A549 (cell line): ENCODE results near the gene ANO7. TPM values are rescaled to one million over a fixed set of nuclear protein-coding genes. Genes with fewer than 3 reads are reported as not detected.

ENCODE experiments used
- ATAC-seq, 2 experiments: fragments of 200-7000 bp in 1 of 2; fragments of >200 bp in 1 of 2; cut with Nextera tagmentation in 1 of 2; cut with Tn5 transposase in 1 of 2; 3 replicates each; pipeline versions ENCODE4 v1.8.0 to v1.9.1; 2018 to 2020; ENCODE audit warnings: mild to moderate bottlenecking in 1 of 2, moderate library complexity in 1 of 2
- CTCF ChIA-PET: fragments of 300-600 bp; sonication (Branson Sonifier 250); formaldehyde crosslinking; extraction: SDS; loops from one replicate; lab custom pipeline; 2021; ENCODE audit warnings: antibody characterized with exemption, inconsistent platforms; lab: Yijun Ruan, JAX
- POLR2A ChIA-PET: fragments of 350-600 bp; formaldehyde crosslinking; extraction: SDS; loops from one replicate; lab custom pipeline; 2021; ENCODE audit warnings: antibody characterized with exemption, inconsistent platforms; lab: Yijun Ruan, JAX
- DNase-seq, 2 experiments: peaks; one replicate each; pipeline versions ENCODE4 v3.0.0 to v3.0.0-alpha.2; 2011 to 2016; ENCODE audit warnings: low read depth in 1 of 2, low spot score in 1 of 2
- FAIRE-seq: peaks from 2 replicates; lab custom pipeline; 2011; peaks lifted over from hg19 to GRCh38; lab: Jason Lieb, UNC
- H3K27ac ChIP-seq, 2 experiments: fragments of >200 bp; sonication (Bioruptor Twin); formaldehyde crosslinking; 3 replicates each; pipeline ENCODE4 v1.5.1; 2016 to 2017
- H3K4me1 ChIP-seq: fragments of >200 bp; sonication (Bioruptor Twin); formaldehyde crosslinking; 3 replicates; pipeline ENCODE4 v1.6.1; 2016
- H3K4me2 ChIP-seq: fragments of >200 bp; sonication (Bioruptor Twin); formaldehyde crosslinking; 3 replicates; pipeline ENCODE4 v1.6.1; 2016
- H3K4me3 ChIP-seq: fragments of >200 bp; sonication (Bioruptor Twin); formaldehyde crosslinking; 3 replicates; pipeline ENCODE4 v1.5.1; 2016
- H3K9me3 ChIP-seq: fragments of >200 bp; sonication (Bioruptor Twin); formaldehyde crosslinking; 3 replicates; pipeline ENCODE4 v1.6.1; 2016
- CBX8 ChIP-seq: fragments of 200-600 bp; sonication (generic); IDR thresholded peaks from 2 replicates; pipeline ENCODE4 v1.6.1; 2016
- CHD4 ChIP-seq: fragments of 200-600 bp; sonication (generic); IDR thresholded peaks from 2 replicates; pipeline ENCODE4 v1.6.1; 2016; ENCODE audit warnings: antibody characterized with exemption, mild to moderate bottlenecking, borderline replicate concordance
- CTCF ChIP-seq: fragments of >200 bp; sonication (Bioruptor Twin); formaldehyde crosslinking; IDR thresholded peaks from 3 replicates; pipeline ENCODE4 v1.5.1; 2016
- E2F6 ChIP-seq: IDR thresholded peaks from 2 replicates; pipeline ENCODE4 v1.6.1; 2012; ENCODE audit warnings: low read depth, borderline replicate concordance
- EHMT2 ChIP-seq: fragments of 200-600 bp; sonication (generic); IDR thresholded peaks from 2 replicates; pipeline ENCODE4 v1.6.1; 2016; ENCODE audit warnings: antibody characterized with exemption, low read depth, mild to moderate bottlenecking, moderate library complexity
- JUN ChIP-seq, 2 experiments: fragments of >200 bp; sonication (Bioruptor Twin); formaldehyde crosslinking; IDR thresholded peaks; 2 replicates in 1 of 2; 3 replicates in 1 of 2; pipeline ENCODE4 v1.6.1; 2016 to 2017
- KDM5A ChIP-seq: fragments of 200-600 bp; sonication (generic); IDR thresholded peaks from 2 replicates; pipeline ENCODE4 v1.6.1; 2016; ENCODE audit warnings: antibody characterized with exemption, mild to moderate bottlenecking
- MAFK ChIP-seq: fragments of 450-650 bp; IDR thresholded peaks from 2 replicates; pipeline ENCODE4 v1.6.1; 2014; ENCODE audit not compliant: partially characterized antibody
- PHF8 ChIP-seq: fragments of 200-600 bp; sonication (generic); IDR thresholded peaks from 2 replicates; pipeline ENCODE4 v1.6.1; 2016; ENCODE audit warnings: low read depth, mild to moderate bottlenecking, antibody characterized with exemption, moderate library complexity, borderline replicate concordance
- POLR2A ChIP-seq: IDR thresholded peaks from 2 replicates; pipeline ENCODE4 v1.6.1; 2012; ENCODE audit warnings: mild to moderate bottlenecking, low read length
- RFX5 ChIP-seq: fragments of 450-650 bp; IDR thresholded peaks from 2 replicates; pipeline ENCODE4 v1.7.1; 2014; ENCODE audit warnings: antibody characterized with exemption, mild to moderate bottlenecking, moderate library complexity
- SMC3 ChIP-seq: fragments of >200 bp; sonication (Bioruptor Twin); formaldehyde crosslinking; IDR thresholded peaks from 3 replicates; pipeline ENCODE4 v1.6.1; 2018; ENCODE audit warnings: inconsistent platforms
- TP53 ChIP-seq: fragments of 250-450 bp; sonication (Bioruptor Pico); IDR thresholded peaks from 2 replicates; pipeline ENCODE4 v1.5.0; 2021; ENCODE audit warnings: mild to moderate bottlenecking, moderate library complexity
- ZFP36 ChIP-seq: fragments of 450-650 bp; IDR thresholded peaks from 2 replicates; pipeline ENCODE4 v1.6.1; 2014; ENCODE audit warnings: borderline replicate concordance; ENCODE audit not compliant: partially characterized antibody
- ZNF302 ChIP-seq: fragments of 250-450 bp; sonication (Bioruptor Pico); IDR thresholded peaks from 2 replicates; pipeline ENCODE4 v1.9.0; 2021; ENCODE audit warnings: inconsistent platforms, mild to moderate bottlenecking, moderate library complexity
- ZSCAN20 ChIP-seq: fragments of 250-450 bp; sonication (Bioruptor Pico); IDR thresholded peaks from 2 replicates; pipeline ENCODE4 v1.8.0; 2022; ENCODE audit warnings: mild to moderate bottlenecking, moderate library complexity
- WGBS: methylation state at CpG from one replicate; pipeline ENCODE4 v1.1.6; 2017; ENCODE audit errors: missing lambda C conversion rate; 5-methylcytosine and 5-hydroxymethylcytosine counted together
- polyA plus RNA-seq, 4 experiments: library from polyadenylated mRNA; depleted of rRNA in 3 of 4; stranded (reverse); fragments of >200 nt; fragmentation: RNase III in 1 of 4; extraction: RNeasy Plus Mini Kit Qiagen cat#74134 plus additional on column Dnase treatment in 1 of 4; gene quantifications; 2 replicates in 3 of 4; 3 replicates in 1 of 4; pipeline ENCODE4 v1.2.3, GENCODE V29; 2011 to 2017
- TF ChIP-seq, protein P1 (sequence below): IDR thresholded peaks from 2 replicates; pipeline ENCODE4 v1.6.1; 2012
- TF ChIP-seq, protein P2 (sequence below): fragments of 250-450 bp; sonication (Bioruptor Pico); IDR thresholded peaks from 2 replicates; pipeline ENCODE4 v1.5.0; 2021; ENCODE audit warnings: mild to moderate bottlenecking, moderate library complexity, borderline replicate concordance

The ANO7 gene
- polyA plus RNA-seq, 2 of the 4 experiments (the other 2 are of a cell fraction): 0.92 to 2.7 TPM

- Histone ChIP-seq H3K27ac (no peak overlapping the region), H3K4me3 (no peak overlapping the region), H3K4me2 (no peak overlapping the region), H3K4me1 (peaks cover 7% of the 10 kb centered on the region; the same call in 1 of the 3 replicates), H3K9me3 (no peaks in the 10 kb centered on the region)
- ATAC-seq (no peak), DNase-seq (no peak), FAIRE-seq (no peak)
- no peak for TF ChIP-seq JUN (IDR thresholded peaks at IDR 0.05)
- TF ChIP-seq CHD4: no peak
- TF ChIP-seq ZNF302 (CRISPR knock-in tag): no peak
- TF ChIP-seq ZSCAN20 (CRISPR knock-in tag): no peak
- TF ChIP-seq ZFP36: no peak
- TF ChIP-seq, protein P1, sequence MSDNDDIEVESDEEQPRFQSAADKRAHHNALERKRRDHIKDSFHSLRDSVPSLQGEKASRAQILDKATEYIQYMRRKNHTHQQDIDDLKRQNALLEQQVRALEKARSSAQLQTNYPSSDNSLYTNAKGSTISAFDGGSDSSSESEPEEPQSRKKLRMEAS: no peak
- TF ChIP-seq, protein P2, sequence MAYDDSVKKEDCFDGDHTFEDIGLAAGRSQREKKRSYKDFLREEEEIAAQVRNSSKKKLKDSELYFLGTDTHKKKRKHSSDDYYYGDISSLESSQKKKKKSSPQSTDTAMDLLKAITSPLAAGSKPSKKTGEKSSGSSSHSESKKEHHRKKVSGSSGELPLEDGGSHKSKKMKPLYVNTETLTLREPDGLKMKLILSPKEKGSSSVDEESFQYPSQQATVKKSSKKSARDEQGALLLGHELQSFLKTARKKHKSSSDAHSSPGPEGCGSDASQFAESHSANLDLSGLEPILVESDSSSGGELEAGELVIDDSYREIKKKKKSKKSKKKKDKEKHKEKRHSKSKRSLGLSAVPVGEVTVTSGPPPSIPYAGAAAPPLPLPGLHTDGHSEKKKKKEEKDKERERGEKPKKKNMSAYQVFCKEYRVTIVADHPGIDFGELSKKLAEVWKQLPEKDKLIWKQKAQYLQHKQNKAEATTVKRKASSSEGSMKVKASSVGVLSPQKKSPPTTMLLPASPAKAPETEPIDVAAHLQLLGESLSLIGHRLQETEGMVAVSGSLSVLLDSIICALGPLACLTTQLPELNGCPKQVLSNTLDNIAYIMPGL (CRISPR knock-in tag): no peak
- TF ChIP-seq PHF8: no peak
- TF ChIP-seq MAFK: no peak
- no peak for TF ChIP-seq CBX8
- TF ChIP-seq KDM5A: no peak
- TF ChIP-seq RFX5: no peak
- WGBS: 73% methylated on average over 10 of the region's 14 CpGs
- POLR2A ChIA-PET: no interaction called here
- CTCF ChIA-PET: interaction anchor here (0.6 to 1.7 kb wide), 5 partner anchors 8 to 301 kb away, joined by 3 to 5 read pairs (median 4); no protein-coding TSS in a partner anchor
These were observed 27.8 kb downstream of the ANO7 start for GRCh38 chr2:241216211-241216761.

- no peak for FAIRE-seq
- H3K4me1 ChIP-seq: peaks cover 7% of the 10 kb centered on the region; the same call in 1 of the 3 replicates
- no peaks in the 10 kb centered on the region for H3K9me3 ChIP-seq
- H3K27ac ChIP-seq: peak overlapping the region; percentile 67 to 92
- ChIA-PET POLR2A (interaction anchor here (0.6 kb wide), 1 partner anchor 484 kb away, joined by 3 read pairs; no protein-coding TSS in a partner anchor), CTCF (interaction anchor here (0.9 to 1.2 kb wide), 2 partner anchors 19 to 303 kb away, joined by 4 read pairs; no protein-coding TSS in a partner anchor)
- DNase-seq: peak; percentile 73 to 82
- WGBS: 20% methylated on average over 3 of the region's 77 CpGs
- TF ChIP-seq E2F6 (peak; percentile 82), CTCF (no peak), PHF8 (no peak), POLR2A (peak; percentile 23), SMC3 (0 out of 3 replicates have a peak, but pooled peaks have one; percentile 12), EHMT2 (no peak), TP53 (CRISPR knock-in tag) (0 out of 2 replicates have a peak, but pooled peaks have one; percentile 51)
- TF ChIP-seq, protein P1: peak; percentile 77
- H3K4me3 ChIP-seq: peak overlapping the region; percentile 40
- H3K4me2 ChIP-seq: peak overlapping the region; percentile 66
- peak; percentile 64 to 84 for ATAC-seq
These were observed 29.0 kb downstream of the ANO7 start for GRCh38 chr2:241217320-241218031.
